PFSK-1 (cell line): ENCODE results near the gene INPP4B.

ENCODE experiments used
- POLR2AphosphoS5 ChIP-seq: IDR thresholded peaks from 2 replicates; pipeline ENCODE4 v1.6.1; 2012; ENCODE audit warnings: low read depth, mild to moderate bottlenecking, control low read depth, low read length, moderate library complexity
- REST ChIP-seq, 2 experiments: IDR thresholded peaks; 2 replicates each; pipeline versions ENCODE4 v1.6.1 to v1.8.0; 2011 to 2012; ENCODE audit warnings: low read depth in 2 of 2, low read length in 2 of 2, control low read depth in 1 of 2, inconsistent platforms in 1 of 2, mild to moderate bottlenecking in 1 of 2, moderate library complexity in 1 of 2; ENCODE audit not compliant: insufficient read depth in 1 of 2
- SIN3A ChIP-seq: IDR thresholded peaks from 2 replicates; pipeline ENCODE4 v1.6.1; 2012; ENCODE audit warnings: mild to moderate bottlenecking, low read length, moderate library complexity, borderline replicate concordance; ENCODE audit not compliant: insufficient read depth

DNA sequence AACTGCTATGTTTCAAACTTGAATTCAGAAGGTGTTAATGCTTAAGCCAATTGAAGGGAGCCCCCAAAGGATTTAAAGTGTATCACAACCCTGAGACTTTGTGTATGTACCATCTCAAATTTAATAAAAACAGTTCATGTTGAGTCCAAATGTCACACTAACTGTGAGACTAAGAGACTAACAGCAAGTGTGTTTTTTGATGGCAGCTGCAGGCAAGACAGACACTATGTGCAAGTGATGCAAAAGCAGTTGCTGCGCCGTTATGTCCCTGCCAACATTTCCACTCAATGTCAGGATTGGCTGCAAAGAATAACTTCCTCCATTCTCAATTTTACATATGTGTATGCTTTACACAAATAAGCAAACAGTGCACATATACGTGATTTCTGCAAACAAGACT lies 615.1 kb downstream of the INPP4B start:
- TF ChIP-seq POLR2AphosphoS5: no peak
- TF ChIP-seq SIN3A: no peak
- TF ChIP-seq REST (IDR thresholded peaks at IDR 0.05; ENCODE audit: insufficient read depth in 1 of 2, low read depth in 2 of 2, low read length in 2 of 2): no peak
